ENCODE data around the gene MUS81.

The MUS81 gene

DNA sequence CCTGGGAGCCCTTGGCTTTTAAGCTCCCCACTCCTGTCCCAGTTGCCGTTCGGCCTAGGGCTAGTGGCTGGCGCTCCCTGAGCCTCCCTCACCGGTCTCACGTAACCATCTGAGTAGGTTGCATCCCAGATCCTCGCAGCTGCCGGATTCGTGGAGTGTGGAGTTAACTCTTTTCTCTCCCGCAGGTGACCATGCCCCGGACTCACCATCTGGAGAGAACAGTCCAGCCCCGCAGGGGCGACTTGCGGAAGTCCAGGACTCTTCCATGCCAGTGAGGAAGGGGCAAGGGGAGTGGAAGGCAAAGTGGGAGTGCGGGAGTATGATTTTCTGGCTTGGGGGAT is 902 bp downstream of the MUS81 start:
- DNase-seq, result peak; percentile 57

DNA sequence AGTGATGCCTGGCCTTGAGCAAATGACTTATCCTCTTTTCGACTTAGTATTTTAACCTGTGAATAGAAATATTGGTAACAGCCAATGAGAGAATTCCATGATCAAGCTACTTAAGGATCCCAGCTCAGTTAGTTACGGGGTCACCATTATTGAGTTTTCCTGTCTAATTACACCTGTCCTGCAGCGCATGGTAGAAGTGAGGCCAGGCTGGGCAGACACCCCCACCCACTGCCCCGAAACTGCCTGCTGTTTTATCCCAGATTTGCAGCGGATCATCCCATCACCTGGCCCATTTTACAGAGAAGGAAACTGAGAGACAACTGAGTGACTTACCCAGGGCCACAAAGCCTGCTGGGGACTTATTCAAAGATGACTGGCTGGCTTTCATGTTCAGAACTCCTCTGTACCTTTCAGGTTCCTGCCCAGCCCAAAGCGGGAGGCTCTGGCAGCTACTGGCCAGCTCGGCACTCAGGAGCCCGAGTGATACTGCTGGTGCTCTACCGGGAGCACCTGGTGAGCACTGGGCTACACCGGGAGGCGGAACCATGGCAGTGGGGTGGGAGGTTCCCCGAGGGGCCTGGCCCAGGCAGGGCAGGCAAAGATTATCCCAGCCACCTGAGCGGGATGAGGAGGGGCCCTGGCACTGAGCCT is 1.4 kb downstream of the MUS81 start:
- no peak for DNase-seq

DNA sequence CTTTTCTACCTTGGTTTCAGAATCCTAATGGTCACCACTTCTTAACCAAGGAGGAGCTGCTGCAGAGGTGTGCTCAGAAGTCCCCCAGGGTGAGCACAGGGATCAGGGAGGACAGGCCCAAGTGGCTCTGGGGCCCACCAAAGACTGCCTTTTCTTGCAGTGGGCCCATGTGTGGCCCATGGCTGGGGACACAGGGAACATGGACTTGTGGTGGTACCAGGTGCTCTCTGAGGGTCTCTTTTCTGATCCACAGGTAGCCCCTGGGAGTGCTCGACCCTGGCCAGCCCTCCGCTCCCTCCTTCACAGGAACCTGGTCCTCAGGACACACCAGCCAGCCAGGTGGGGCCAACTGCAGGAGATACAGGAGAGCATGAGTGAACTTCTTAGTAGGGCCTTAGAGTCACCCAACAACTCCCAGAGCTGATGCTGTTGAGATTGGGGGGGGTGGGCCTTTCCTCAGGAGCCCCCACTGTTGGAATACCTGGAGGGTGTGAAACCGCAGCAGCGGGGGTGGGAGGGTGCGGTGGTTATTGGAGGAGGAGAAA is 2.0 kb downstream of the MUS81 start:
- DNase-seq, result no peak

DNA sequence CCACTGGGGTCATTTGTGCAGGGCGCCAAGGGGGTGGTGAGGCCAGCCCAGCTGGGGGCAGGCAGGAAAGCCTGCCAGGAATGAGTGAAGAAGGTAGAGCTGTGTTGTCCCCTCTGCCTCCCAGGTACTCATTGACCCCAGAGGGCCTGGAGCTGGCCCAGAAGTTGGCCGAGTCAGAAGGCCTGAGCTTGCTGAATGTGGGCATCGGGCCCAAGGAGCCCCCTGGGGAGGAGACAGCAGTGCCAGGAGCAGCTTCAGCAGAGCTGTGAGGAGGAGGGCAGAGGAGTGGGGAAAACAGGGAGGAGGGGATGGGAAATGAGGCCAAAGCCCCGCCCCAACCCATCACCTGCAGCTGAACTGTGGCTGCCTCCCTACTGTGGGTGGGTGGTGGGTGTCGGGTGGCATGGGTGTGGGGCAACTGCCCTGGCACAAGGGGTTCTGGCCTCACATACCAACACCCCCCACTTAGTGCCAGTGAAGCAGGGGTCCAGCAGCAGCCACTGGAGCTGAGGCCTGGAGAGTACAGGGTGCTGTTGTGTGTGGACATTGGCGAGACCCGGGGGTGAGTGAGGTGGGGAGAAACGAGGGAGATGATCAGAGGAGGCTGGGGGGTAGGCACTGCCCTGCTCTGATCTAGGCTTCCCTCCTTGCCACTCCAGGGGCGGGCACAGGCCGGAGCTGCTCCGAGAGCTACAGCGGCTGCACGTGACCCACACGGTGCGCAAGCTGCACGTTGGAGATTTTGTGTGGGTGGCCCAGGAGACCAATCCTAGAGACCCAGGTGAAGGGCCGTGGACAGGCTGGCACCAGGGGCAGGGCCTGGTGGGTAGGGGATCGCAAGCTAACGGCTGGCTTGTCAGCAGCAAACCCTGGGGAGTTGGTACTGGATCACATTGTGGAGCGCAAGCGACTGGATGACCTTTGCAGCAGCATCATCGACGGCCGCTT is 3.0 kb downstream of the MUS81 start:
- no peak for DNase-seq

DNA sequence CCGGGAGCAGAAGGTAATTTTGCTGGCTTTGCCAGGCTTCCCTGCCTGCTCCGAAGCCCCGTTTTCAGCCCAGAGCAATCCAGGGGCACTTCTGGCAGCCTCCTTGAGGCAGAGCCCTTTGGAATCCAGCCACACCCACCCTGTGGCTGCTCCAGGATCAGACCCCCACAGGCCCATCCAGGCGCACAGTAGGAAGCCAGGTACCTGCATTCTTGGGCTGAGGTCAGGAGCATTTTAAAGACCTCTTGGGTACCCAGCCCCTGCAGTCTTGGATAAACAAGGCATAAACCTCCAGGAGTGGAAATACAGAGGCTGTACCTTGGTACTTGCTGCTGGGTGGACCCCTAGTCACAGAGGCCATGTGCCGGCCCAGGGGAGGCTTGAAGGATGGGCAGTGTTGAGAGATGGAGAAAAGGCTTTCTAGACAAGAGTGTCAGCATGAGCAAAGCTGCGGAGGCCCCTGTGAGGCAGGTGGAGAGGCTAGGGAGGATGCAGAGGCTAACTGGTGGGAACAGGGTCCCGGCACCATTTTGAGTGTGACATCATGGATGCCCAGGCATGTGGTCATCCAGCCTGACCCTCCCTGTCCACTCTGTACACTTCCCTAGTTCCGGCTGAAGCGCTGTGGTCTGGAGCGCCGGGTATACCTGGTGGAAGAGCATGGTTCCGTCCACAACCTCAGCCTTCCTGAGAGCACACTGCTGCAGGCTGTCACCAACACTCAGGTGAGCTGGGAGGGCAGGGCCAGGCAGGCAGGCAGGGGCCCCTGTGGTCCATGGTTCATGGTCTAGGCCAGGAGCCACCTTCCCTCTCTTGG is 3.9 kb downstream of the MUS81 start:
- no peak for DNase-seq

DNA sequence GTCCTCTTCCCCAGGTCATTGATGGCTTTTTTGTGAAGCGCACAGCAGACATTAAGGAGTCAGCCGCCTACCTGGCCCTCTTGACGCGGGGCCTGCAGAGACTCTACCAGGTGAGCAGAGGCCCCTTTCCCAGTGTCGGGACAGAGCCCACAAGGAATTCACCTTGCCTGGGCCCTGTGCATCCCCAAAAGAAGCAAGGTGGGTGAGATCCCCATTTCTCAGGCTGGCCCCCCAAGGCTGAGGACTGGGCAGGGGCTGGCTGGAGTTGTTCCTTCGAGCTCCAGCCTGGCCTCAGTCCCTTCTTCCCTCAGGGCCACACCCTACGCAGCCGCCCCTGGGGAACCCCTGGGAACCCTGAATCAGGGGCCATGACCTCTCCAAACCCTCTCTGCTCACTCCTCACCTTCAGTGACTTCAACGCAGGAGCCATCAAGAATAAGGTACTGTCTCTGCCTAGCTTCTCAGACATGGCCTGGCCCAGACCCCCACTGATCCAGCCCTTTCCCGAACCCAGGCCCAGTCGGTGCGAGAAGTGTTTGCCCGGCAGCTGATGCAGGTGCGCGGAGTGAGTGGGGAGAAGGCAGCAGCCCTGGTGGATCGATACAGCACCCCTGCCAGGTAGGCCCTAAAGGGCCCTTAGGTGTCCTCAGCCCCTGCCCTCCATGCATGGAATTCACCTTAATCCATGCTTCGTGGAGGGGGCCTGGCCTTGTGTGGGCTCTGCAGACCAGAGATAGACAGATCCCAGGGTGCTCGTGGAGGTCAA is 4.7 kb downstream of the MUS81 start:
- DNase-seq, result no peak

DNA sequence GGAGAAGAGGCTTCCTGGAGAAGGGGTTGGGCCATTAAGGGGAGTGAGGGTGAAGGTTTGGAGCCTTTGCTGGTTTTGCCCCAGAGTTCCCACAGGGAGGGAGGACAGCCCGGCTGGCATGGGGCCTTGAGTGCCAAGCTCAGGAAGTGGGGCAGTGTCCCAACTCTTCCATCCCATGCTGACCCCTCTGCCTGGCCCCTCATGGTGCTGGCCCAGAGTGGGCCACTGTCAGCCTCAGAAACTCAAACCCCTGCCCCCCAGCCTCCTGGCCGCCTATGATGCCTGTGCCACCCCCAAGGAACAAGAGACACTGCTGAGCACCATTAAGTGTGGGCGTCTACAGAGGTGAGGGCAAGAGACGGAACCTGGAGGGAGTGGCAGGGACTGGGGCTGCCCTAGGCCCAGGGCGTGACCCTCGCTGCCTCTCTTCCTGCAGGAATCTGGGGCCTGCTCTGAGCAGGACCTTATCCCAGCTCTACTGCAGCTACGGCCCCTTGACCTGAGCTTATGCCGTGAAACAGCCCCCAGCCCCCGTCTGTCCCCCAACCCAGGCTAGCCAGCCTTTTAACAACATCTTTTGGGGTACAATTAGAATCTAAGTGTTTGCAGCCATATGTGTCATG is 5.4 kb downstream of the MUS81 start:
- no peak for DNase-seq

DNA sequence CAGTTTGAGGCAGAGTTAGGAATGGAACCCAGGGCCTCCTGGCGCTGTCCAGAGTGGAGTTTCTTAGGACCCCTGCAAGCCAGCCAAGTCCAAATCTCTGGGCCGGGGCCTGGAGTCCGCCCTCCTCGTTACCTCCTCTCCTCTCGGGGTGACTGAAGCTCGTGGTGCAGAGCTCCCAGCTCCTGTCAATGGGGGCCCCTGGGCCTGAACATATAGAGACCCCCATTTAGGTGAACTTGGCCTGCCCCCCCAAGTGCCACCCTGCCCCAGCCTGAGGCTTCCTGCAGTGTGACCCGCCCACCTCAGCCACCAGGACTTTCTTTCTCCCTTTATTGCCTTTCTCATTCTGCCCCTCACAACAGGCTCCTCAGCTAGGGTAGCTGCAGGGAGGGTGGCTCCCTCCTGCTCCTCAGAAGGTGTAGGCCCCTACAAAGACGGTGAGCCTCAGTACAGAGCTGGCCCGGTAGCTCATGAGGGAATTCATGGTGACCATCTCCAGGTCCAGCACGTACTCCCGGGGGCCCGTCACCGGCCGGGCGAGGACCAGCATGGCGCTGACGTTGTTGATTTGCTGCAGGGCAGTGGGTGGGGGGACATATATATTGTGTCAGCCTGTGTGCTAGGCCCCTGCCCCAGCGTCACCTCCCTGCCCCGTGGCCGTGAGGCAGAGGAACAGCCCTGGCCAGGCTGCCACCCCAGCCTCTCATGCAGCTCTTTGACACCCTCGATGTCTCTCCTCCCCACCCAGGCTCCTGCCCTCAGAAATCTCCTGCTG is 6.5 kb downstream of the MUS81 start:
- no peak for DNase-seq

DNA sequence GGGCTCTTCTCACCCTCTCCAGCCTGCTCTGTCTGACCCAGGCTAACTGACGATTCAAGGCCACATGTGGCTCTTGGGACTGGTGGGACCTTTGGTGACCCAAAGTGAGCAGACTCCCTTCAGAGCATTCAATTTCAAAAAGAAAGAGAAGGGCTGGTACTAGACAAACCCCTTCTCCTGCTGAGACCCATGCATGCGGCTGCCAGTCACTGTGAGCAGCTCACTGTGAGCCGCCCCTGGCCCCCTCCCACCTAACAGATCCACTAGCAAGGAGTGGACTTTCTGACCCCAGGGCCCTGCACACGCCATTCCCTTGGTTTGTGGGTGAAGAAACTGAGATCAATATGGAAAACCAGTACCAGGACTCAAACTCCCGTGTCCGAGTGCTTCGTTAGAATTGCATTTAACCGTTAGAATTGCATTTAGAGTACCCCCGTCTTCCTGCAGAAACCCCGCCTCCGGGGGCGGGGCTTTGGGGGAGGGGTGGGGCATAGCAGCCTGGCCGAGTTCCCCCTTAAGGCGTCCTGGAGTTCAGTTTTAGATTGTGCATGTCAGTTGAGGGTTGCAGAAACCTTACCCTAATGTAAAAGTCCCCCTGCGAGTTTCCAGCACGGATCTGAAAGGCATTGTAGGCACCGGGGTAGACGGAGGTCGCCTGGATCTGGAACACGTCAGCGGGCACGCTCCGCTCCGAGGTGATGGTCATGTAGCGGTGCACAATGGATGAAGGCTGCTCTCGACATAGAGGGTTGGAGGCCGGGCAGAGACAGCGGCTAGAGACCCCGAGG is 7.2 kb downstream of the MUS81 start:
- DNase-seq, result no peak

DNA sequence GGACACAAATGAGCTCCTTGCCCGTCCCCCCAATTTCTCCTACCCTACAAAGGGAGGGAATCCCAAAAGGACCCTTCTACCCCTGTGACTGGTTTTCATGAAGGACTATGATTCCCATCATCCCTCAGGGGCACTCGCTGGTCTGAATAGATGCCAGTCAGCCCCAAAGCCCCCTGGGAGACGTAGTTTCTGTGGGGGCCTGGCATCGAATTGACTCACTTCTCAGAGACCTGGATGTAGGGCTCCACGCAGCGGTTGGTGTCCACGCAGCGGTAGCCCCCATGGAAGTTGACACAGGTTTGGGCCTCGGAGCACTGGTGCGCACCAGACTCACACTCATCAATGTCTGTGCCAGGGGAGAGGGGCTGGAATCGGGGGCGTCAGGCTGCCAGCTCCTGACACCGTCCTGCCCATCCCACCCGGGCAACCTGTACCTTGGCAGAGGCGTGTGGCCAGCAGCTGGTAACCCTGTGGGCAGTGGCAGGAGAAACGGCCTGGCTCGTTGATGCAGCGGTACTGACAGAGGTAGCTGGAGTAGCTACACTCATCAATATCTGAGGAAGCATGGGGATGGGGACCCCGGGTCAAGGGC is 7.9 kb downstream of the MUS81 start:
- DNase-seq, result no peak

DNA sequence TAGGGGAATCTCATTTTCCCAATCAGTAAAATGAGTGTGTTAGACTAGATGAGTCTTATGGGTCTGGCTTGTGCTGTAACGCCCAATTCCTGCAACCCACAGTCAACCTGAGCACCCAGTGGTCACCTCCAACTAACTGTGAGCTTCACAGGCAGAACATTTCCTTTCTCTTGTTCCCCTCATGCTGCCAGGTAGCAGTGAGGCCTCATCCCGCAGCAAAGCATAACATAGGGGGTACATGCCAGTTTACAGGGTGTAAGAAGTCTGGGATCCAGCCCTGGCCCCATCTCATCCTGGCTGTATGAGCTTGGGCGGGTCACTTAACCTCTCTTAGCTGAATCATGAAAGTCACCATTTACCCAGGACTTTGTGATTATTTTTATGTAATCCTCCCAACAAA is 8.7 kb downstream of the MUS81 start:
- no peak for DNase-seq

DNA sequence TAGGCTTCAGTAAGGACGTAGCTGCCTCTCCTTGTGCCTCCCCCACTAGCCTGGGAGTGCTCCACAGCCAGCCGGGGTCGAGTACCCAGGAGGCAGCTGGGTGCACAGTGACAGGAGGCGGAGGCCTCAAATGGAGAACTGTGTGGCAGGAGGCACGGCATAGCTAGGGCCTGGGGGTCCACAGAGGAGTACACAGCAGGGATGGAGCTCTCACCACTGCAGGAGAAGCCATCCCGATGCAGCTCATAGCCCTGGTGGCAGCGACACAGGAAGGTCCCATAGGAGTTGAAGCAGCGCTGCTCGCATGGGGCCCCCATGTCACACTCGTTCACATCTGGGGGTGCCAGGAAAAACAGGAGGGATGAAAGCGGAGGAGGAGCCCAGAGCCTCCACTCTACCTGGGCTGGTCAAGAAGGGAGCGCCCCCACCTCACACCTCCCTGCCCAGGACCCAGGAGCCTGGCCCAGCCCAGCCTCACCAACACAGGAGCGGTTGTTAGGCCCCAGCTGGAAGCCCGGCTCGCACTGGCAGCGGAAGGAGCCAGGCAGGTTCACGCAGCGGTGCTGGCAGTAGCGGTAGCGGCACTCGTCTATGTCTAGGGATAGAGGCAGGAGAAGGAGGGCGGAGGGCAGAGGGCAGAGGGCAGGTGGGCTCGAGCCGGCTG is 9.5 kb downstream of the MUS81 start:
- peak; percentile 56 for DNase-seq

DNA sequence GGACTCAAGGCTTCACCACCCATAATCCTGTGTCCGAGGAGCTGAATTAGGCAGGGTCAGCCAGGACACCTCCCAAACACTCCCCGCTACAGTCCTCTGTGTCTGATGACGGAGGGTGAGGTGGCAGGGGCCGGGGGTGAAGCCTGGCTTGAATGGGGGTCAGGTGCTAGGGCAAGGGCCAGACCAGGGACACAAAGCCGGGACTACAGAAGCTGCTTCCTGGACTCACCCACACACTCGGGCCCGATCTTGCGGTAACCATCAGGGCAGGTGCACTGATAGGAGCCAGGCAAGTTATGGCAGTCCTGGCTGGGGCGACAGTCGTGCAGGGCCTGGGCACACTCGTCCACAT is 10.1 kb downstream of the MUS81 start:
- DNase-seq, result no peak

DNA sequence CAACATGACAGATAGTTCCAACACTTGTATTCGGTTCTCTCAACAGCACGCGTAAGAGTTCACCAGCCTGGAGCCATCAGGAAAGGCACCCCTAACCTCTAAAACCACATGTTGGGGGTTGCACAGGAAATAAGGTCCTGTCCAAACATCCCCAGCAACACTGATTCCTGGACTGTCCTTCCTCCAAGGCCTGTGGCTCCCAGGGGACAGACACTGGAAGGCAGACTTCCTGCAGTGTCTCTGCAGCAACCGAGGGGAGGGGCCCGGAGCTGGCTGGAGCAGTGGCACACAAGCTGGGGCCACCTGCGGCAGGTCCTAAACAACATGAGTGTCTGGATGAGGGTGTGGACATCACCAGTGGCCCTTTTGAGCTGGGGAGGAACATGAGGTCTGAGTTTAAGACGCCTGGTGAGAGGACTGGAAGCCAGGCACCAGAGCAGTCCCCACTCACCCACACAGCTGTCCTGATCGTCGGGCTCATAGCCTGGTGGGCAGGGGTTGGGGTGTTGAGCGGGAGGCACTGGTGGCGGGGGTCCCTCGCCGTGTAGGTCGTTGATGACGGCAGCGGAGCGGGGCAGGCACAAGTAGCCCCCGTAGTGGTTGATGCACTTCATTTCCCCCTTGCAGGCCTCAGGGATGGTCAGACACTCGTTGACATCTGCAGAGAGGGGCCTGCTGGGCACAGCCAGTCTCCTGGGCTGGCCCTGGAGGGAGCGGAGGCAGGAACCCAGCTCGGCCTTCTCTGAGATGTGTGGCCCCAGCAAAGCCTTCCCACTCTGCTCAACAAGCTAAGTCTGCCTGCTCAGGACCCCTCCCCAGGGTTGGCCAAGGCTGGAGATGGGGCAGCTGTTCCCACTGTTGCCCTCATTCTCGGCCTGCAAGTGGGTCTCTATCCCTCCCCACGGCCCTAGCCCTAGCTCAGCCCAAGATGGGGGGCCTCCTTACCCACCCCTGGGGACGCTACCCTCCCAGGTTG is 10.8 kb downstream of the MUS81 start:
- DNase-seq, result no peak

DNA sequence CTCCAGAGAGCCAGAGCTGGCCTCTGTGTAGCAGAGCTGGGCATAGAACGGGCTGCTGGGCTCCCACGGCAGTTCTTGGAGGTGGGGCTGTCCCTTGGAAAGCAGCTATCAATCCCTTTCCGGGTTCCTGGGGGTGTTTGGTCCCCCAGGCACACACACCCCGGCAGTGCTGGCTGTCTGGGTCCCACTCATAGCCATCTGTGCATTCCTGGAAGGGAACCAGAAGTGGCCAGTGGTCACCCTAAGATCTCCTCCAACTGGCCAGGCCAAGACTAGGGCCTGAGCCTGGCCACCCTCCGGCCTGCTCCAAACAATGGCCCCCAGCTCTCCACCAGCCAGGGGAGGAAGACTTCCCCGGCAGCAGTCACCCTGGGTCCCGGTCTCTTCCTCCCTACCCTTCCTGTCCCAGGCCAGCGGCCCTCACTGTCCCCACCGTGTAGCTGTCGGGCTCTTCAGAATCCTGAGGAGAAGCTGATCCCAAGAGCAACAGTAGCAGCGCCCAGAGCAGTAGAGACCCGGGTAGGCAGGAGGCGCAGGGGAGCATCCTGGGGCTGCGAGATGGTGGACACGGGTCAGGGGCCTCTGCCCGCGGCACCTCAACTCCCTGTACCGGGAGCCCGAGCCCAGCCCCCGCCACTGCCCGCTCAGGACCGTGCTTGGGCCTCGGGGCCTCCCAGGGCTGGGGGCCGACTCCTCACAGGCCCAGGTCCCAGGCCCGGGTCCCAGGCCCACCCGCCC is 11.7 kb downstream of the MUS81 start:
- DNase-seq, result no peak

DNA sequence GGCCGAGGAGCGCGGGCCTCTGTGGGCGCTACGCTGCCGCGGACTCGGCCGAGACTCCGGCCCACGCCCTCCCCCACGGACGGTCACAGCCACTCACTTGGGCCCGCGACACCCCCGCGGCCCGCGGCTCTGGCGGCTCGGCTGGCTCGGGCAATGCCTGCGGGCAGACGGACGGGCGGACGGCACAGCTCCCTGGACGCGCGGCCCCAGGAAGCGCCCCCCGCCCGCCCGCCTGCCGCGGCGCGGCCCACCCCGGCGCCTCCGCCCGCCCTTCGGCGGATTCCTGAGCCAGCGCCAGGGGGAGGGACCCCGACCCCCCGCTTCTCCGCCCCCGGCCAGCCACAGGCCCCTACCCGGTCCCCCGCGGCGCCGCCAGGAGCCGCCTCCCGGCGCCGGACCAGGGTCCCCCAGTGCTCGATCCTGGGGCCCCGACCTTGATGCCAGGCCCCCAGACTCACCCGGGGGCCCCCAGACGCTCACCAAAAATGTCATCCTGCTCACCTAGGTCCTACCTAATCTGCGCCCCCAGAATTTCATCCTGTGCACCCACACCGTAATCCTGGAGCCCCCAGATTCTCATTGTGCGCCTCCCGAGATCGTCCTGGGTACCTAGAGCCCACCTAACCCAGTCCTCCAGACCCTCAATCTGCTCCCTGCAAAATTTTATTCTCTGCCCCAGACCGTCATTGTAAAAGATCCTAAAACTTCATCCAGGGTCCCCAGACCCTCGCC is 12.5 kb downstream of the MUS81 start, which contains the start of gene EFEMP2:
Gene EFEMP2 (minus strand): TSS at position 215 of the 732 bp plus-strand sequence. CDS start 446 bp downstream, outside the sequence.
- DNase-seq, result no peak
